ENCODE results near the gene PDAP1. TPM values are rescaled to one million over a fixed set of nuclear protein-coding genes. Genes with fewer than 3 reads are reported as not detected.

The PDAP1 gene
- 64.9 and 77.7 TPM in 2 replicates for total RNA-seq

GRCh38 chr7:99408379-99409191 lies at the start of gene PDAP1, which contains the start of gene BUD31:
Gene PDAP1 (minus strand): TSS chr7:99408597. CDS start chr7:99408548, 49 bp downstream.
Gene BUD31 (plus strand): TSS chr7:99408969. CDS start chr7:99411093, 2,124 bp downstream.

GRCh38 chr7:99438573-99439480 lies 30.4 kb upstream of the PDAP1 start, which contains the start of the genes CPSF4 and PTCD1:
Gene CPSF4 (plus strand): TSS chr7:99438943. CDS start chr7:99439083, 140 bp downstream.
Gene PTCD1 (minus strand): TSS chr7:99438798. CDS start chr7:99435242, 3,556 bp downstream.

DNA sequence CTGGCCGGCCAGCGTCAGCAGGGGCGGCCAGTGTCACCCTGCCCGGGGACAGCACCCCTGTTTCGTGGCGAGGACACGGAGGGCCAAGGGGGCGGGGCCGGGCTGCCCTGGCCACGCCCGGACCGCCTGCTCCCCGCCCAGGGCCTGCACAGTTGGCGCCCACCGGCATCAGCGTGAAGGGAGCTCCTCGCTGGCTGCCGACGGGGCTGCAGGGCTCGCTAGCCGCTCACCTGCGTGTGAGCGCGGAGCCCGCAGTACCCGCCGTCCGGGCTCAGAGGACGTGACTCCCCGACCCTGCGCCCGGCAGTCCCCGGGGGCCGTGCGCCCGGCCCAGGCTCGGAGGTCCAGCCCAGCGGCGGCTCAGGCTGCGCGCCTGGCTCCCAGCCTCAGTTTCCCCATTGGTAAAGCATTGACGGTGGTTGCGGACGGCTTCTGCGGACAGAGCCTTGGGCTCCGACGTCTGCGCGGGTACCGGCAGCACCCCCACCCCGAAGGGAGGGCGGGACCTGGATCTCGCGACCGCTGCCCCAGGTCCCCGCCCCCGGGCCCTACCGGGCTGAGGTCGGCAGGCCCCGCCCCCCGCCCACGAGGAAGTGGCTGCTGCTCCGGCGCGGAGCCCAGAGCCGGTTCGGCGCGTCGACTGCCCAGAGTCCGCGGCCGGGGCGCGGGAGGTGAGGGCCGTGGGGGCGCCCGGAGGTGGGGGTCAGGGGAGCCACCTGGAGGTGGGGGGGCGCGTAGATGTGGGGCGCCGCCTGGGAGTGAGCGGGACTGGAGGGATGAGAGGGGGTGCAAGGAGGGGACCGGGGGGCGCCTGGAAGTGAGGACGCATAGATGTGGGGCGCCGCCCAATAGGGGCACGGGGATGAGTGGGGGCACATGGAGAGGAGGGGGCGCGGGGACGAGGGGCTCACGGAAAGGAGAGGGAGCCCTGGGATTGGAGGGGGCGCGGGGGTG lies 34.0 kb downstream of the PDAP1 start, which contains the start of gene ARPC1B:
Gene ARPC1B (plus strand): TSS at position 620 of the 954 bp plus-strand sequence. CDS start 10,985 bp downstream, outside the sequence.

Other genes starting within 250 kb of the PDAP1 start
- not detected in 2 replicates for gene KPNA7, start 200.5 kb downstream of the PDAP1 start, total RNA-seq
- gene MYH16, start 135.8 kb downstream of the PDAP1 start, total RNA-seq = not detected in 2 replicates
- 80.8 and 88.4 TPM in 2 replicates for gene ARPC1A, start 82.7 kb downstream of the PDAP1 start, total RNA-seq
- gene ARPC1B, start 33.9 kb downstream of the PDAP1 start, total RNA-seq = 364 and 380 TPM in 2 replicates
- gene BUD31, start 372 bp upstream of the PDAP1 start, total RNA-seq = 71.8 and 77.4 TPM in 2 replicates
- gene PTCD1, start 30.2 kb upstream of the PDAP1 start, total RNA-seq = 3.9 and 6.7 TPM in 2 replicates
- gene CPSF4, start 30.3 kb upstream of the PDAP1 start, total RNA-seq = 14.2 and 29.7 TPM in 2 replicates
- 1,347 and 1,860 TPM in 2 replicates for gene ATP5MF, start 57.6 kb upstream of the PDAP1 start, total RNA-seq
- gene ZNF789, start 64.3 kb upstream of the PDAP1 start, total RNA-seq = 1.0 and 1.8 TPM in 2 replicates
- 15.4 and 18.4 TPM in 2 replicates for gene ZNF394, start 91.7 kb upstream of the PDAP1 start, total RNA-seq
- gene ZKSCAN5, start 96.1 kb upstream of the PDAP1 start, total RNA-seq = 5.7 and 5.9 TPM in 2 replicates
- gene FAM200A, start 143.5 kb upstream of the PDAP1 start, total RNA-seq = 3.6 and 4.9 TPM in 2 replicates
- gene ZNF655, start 150.0 kb upstream of the PDAP1 start, total RNA-seq = 36.0 and 51.3 TPM in 2 replicates
- 0.87 TPM in 1 of 2 replicates, not detected in the other for gene TMEM225B, start 189.7 kb upstream of the PDAP1 start, total RNA-seq
- gene ZSCAN25, start 208.3 kb upstream of the PDAP1 start, total RNA-seq = 6.1 and 6.3 TPM in 2 replicates

Data from cardiac ventricle fibroblast (primary cell).